Cardiac fibroblast (primary cell): ENCODE measurements around the gene APBA1.
"Not testable (repeated sequence)": the region's sequence is repeated elsewhere in the genome, so short reads cannot be mapped to it uniquely, and the experiment has no call there.

ENCODE experiments used
- DNase-seq, 2 donors: peaks; one replicate each; pipeline versions ENCODE4 v3.0.0 to v3.0.0-alpha.2; 2010; ENCODE audit warnings: low read depth in 2 of 2
- H3K4me3 ChIP-seq, 2 donors: replicated peaks in 1 of 2; 1 replicate in 1 of 2; 2 replicates in 1 of 2; pipeline ENCODE4 v1.5.1; 2011; ENCODE audit warnings: low read depth in 2 of 2, low read length in 2 of 2, mild to moderate bottlenecking in 2 of 2, moderate library complexity in 1 of 2
- TF ChIP-seq, protein P1 (sequence below): IDR thresholded peaks from one replicate; pipeline ENCODE4 v1.5.1; 2011; ENCODE audit warnings: low read depth, mild to moderate bottlenecking, low read length, inconsistent platforms

The APBA1 gene

GRCh38 chr9:69411931-69412740, 260.0 kb downstream of the APBA1 start:
- DNase-seq, result no peak
- TF ChIP-seq, protein P1, sequence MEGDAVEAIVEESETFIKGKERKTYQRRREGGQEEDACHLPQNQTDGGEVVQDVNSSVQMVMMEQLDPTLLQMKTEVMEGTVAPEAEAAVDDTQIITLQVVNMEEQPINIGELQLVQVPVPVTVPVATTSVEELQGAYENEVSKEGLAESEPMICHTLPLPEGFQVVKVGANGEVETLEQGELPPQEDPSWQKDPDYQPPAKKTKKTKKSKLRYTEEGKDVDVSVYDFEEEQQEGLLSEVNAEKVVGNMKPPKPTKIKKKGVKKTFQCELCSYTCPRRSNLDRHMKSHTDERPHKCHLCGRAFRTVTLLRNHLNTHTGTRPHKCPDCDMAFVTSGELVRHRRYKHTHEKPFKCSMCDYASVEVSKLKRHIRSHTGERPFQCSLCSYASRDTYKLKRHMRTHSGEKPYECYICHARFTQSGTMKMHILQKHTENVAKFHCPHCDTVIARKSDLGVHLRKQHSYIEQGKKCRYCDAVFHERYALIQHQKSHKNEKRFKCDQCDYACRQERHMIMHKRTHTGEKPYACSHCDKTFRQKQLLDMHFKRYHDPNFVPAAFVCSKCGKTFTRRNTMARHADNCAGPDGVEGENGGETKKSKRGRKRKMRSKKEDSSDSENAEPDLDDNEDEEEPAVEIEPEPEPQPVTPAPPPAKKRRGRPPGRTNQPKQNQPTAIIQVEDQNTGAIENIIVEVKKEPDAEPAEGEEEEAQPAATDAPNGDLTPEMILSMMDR, result no peak
- H3K4me3 ChIP-seq, result no peak overlapping the region

- TF ChIP-seq, protein P1, result no peak
- no peak overlapping the region for H3K4me3 ChIP-seq
- no peak for DNase-seq
These were observed 260.9 kb downstream of the APBA1 start for GRCh38 chr9:69411246-69411645.

GRCh38 chr9:69409936-69410335, 262.2 kb downstream of the APBA1 start:
- DNase-seq, H3K4me3 ChIP-seq: not testable (repeated sequence)

- TF ChIP-seq, protein P1, result no peak
- no peak for DNase-seq
- no peak overlapping the region for H3K4me3 ChIP-seq
These were observed 271.7 kb downstream of the APBA1 start for GRCh38 chr9:69400470-69400869.

DNA sequence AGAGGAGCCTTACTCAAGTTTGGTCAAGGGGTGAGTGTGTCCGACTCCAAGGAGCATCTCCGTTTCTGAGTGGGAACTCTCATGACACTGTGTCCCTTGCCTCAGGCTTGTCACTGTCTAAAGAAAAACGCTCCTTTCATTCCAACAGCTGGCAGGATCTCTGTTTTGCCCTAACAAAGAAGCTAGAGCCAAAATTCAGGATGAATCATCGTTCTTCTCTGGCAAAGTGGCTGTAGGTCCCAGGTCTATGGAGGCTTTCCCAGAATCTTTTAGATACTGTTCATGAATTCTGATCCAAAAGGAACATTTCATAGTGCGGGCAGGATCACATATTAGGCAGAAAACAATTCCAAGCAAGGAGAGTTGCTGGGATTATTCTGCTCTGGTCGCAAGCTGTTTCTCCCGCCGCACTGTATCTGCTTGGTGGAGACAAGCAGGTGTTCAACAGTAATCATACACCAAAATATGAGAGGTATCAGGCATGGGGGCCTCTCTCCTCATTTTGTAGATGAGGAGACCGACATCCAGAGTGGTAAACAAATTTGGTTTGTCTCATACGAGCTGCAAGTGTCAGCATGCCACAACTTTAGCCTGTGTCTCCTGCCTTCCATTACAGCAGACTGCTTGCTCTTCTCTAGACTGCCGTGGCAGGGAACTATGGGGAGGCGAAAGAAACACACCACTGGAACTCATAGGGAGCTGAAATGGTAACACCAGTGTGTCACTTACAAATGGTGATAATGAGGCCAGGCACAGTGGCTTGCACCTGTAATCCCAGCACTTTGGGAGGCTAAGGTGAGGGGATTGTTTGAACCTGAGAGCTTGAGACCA, 274.6 kb downstream of the APBA1 start:
- no peak overlapping the region for H3K4me3 ChIP-seq
- TF ChIP-seq, protein P1, result no peak
- peak in 1 of 2 donors; percentile 58 for DNase-seq

GRCh38 chr9:69396759-69397158, 275.4 kb downstream of the APBA1 start:
- no peak overlapping the region for H3K4me3 ChIP-seq
- no peak for DNase-seq
- TF ChIP-seq, protein P1, result no peak

DNA sequence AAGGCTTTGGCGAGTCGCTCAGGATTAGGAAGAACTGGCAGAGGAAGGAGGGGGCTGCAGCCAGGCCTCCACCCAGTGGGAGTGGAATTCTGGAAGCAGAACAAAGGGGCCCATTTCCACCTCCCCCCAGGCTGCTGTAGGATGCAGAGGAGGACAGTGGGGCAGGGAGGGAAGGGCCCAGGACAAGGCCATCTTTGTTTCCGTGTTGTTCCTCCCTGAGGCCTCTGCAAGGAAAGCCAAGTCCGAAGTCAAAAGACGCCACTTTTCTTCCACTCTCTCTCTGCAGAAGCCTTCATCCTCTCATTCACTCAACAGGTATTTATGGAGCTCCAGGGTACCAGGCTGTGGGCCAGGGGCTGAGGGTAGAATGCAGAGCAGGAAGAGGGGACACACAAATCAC, 276.5 kb downstream of the APBA1 start:
- TF ChIP-seq, protein P1, result no peak
- no peak overlapping the region for H3K4me3 ChIP-seq
- DNase-seq, result no peak
